ENCODE data around the gene MED13. TPM values are rescaled to one million over a fixed set of nuclear protein-coding genes. Genes with fewer than 3 reads are reported as not detected.

MED13 gene
- total RNA-seq, 3 donors from 2014 or later: 73.4 to 136 (median 92.1) TPM

GRCh38 chr17:62083651-62084050 lies 18.6 kb upstream of the MED13 start:
- no peaks in the 10 kb centered on the region for H3K36me3 ChIP-seq
- TF ChIP-seq POLR2AphosphoS5 (IDR thresholded peaks at IDR 0.05) (no peak), CTCF (IDR thresholded peaks at IDR 0.05) (no peak), POLR2A (IDR thresholded peaks at IDR 0.05) (no peak)
- intact Hi-C loops (cut with DNase I; ENCODE audit: low total_unique reads): no loop called here
- no peak overlapping the region for H3K27ac ChIP-seq
- H3K27me3 ChIP-seq: no peaks in the 10 kb centered on the region
- no peak for DNase-seq (ENCODE audit: low spot score in 2 of 2)
- H3K4me3 ChIP-seq: no peak overlapping the region
- no peaks in the 10 kb centered on the region for H3K9me3 ChIP-seq
- no peaks in the 10 kb centered on the region for H3K4me1 ChIP-seq

- Histone ChIP-seq H3K27me3 (no peaks in the 10 kb centered on the region), H3K36me3 (no peaks in the 10 kb centered on the region), H3K4me3 (no peak overlapping the region), H3K27ac (no peak overlapping the region), H3K9me3 (no peaks in the 10 kb centered on the region), H3K4me1 (no peaks in the 10 kb centered on the region)
- DNase-seq (ENCODE audit: low spot score in 2 of 2): no peak
- TF ChIP-seq POLR2AphosphoS5 (IDR thresholded peaks at IDR 0.05) (no peak), CTCF (IDR thresholded peaks at IDR 0.05) (no peak), POLR2A (IDR thresholded peaks at IDR 0.05) (no peak)
- intact Hi-C loops (cut with DNase I; ENCODE audit: low total_unique reads): no loop called here
Observed at GRCh38 chr17:62080647-62081046, 15.6 kb upstream of the MED13 start.

- Histone ChIP-seq H3K4me1 (no peaks in the 10 kb centered on the region), H3K27me3 (no peaks in the 10 kb centered on the region), H3K36me3 (no peaks in the 10 kb centered on the region), H3K4me3 (no peak overlapping the region), H3K27ac (no peak overlapping the region), H3K9me3 (no peaks in the 10 kb centered on the region)
- no peak for DNase-seq (ENCODE audit: low spot score in 2 of 2)
- TF ChIP-seq POLR2A (IDR thresholded peaks at IDR 0.05): no peak
- TF ChIP-seq CTCF (IDR thresholded peaks at IDR 0.05): no peak
- TF ChIP-seq POLR2AphosphoS5 (IDR thresholded peaks at IDR 0.05): no peak
- intact Hi-C loops (cut with DNase I; ENCODE audit: low total_unique reads): no loop called here
Observed at GRCh38 chr17:62078009-62078408, 12.9 kb upstream of the MED13 start.

- H3K4me1 ChIP-seq: no peaks in the 10 kb centered on the region
- H3K4me3 ChIP-seq: no peak overlapping the region
- H3K27me3 ChIP-seq: no peaks in the 10 kb centered on the region
- intact Hi-C loops (cut with DNase I; ENCODE audit: low total_unique reads): no loop called here
- no peak for TF ChIP-seq POLR2A (IDR thresholded peaks at IDR 0.05)
- TF ChIP-seq CTCF (IDR thresholded peaks at IDR 0.05): no peak
- TF ChIP-seq POLR2AphosphoS5 (IDR thresholded peaks at IDR 0.05): no peak
- no peaks in the 10 kb centered on the region for H3K9me3 ChIP-seq
- DNase-seq (ENCODE audit: low spot score in 2 of 2): no peak
- no peaks in the 10 kb centered on the region for H3K36me3 ChIP-seq
- no peak overlapping the region for H3K27ac ChIP-seq
Observed at GRCh38 chr17:62076864-62077788, 12.0 kb upstream of the MED13 start.

- H3K4me1 ChIP-seq: no peaks in the 10 kb centered on the region
- H3K27me3 ChIP-seq: no peaks in the 10 kb centered on the region
- no peaks in the 10 kb centered on the region for H3K36me3 ChIP-seq
- no peak for DNase-seq (ENCODE audit: low spot score in 2 of 2)
- TF ChIP-seq POLR2A (IDR thresholded peaks at IDR 0.05) (no peak), CTCF (IDR thresholded peaks at IDR 0.05) (no peak), POLR2AphosphoS5 (IDR thresholded peaks at IDR 0.05) (no peak)
- H3K9me3 ChIP-seq: no peaks in the 10 kb centered on the region
- intact Hi-C loops (cut with DNase I; ENCODE audit: low total_unique reads): no loop called here
- H3K4me3 ChIP-seq: no peak overlapping the region
- no peak overlapping the region for H3K27ac ChIP-seq
Observed at GRCh38 chr17:62075308-62075815, 10.3 kb upstream of the MED13 start.

Data from breast epithelium (tissue), 4 donors.